ENCODE measurements around the gene ZNF670. TPM values are rescaled to one million over a fixed set of nuclear protein-coding genes. Genes with fewer than 3 reads are reported as not detected.

Gene ZNF670
- polyA plus RNA-seq, 1 donor from 2014 or later = 9.3 TPM

- no peaks in the 10 kb centered on the region for H3K9me2 ChIP-seq (ENCODE audit: insufficient read depth, low read length)
- no peak overlapping the region for H3K4me3 ChIP-seq (ENCODE audit: low read length)
- H3K27me3 ChIP-seq (ENCODE audit: insufficient read depth, low read depth, low read length) = peaks cover 20% of the 10 kb centered on the region
- H3K79me2 ChIP-seq (replicated peaks; ENCODE audit: insufficient read depth, low read length) = no peaks in the 10 kb centered on the region
- no peak overlapping the region for H3K9ac ChIP-seq (ENCODE audit: low read length)
- no peaks in the 10 kb centered on the region for H3K36me3 ChIP-seq (ENCODE audit: insufficient read depth, low read length)
- H2AFZ ChIP-seq (ENCODE audit: low read depth, low read length) = no peak overlapping the region
- no peak overlapping the region for H3K27ac ChIP-seq (ENCODE audit: low read length)
- TF ChIP-seq RAD21 (conservative IDR thresholded peaks at IDR 0.05) (no peak), MXI1 (conservative IDR thresholded peaks at IDR 0.05; ENCODE audit: poor library complexity, severe bottlenecking) (no peak), TAF1 (IDR thresholded peaks at IDR 0.05; ENCODE audit: low read depth) (no peak)
- H4K20me1 ChIP-seq (ENCODE audit: insufficient read depth) = no peaks in the 10 kb centered on the region
- H3K4me2 ChIP-seq (ENCODE audit: low read length) = no peak overlapping the region
- H3F3A ChIP-seq (ENCODE audit: insufficient read depth, low read length, poor library complexity, severe bottlenecking) = no peaks in the 10 kb centered on the region
- H3K9me3 ChIP-seq (ENCODE audit: low read length) = no peaks in the 10 kb centered on the region
Measured at GRCh38 chr1:247114351-247115140, 35.9 kb upstream of the ZNF670 start.

DNA sequence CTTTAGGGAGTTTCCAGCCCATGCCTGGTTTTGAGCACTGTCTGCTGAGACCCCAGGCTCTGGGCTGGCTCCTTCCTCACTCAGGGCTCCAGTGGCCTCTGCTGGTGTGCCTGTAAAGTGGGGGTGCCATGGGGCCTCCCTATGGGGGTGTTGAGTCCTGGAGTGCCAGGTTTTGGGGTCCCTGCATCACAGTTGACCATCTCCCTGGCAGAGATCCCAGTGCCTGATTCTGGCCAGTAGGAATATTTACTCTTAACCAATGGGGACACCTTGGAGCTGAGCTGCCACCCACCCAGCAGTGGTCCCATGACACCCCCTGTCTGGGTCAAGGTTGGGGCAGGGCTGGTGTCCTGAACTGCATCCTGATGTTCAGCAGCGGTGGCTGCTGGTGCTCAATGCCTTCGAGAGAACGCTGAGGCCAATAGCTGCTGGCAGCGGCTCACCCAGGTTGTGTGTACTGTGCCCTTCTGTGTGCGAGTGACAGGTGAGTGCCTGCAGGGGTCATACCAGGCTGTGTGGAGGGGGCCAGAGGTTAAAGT lies 35.2 kb upstream of the ZNF670 start:
- Histone ChIP-seq H3K27ac (ENCODE audit: low read length) (no peak overlapping the region), H3F3A (ENCODE audit: insufficient read depth, low read length, poor library complexity, severe bottlenecking) (no peaks in the 10 kb centered on the region), H3K4me2 (ENCODE audit: low read length) (no peak overlapping the region), H3K9me3 (ENCODE audit: low read length) (no peaks in the 10 kb centered on the region), H3K79me2 (replicated peaks; ENCODE audit: insufficient read depth, low read length) (no peaks in the 10 kb centered on the region), H4K20me1 (ENCODE audit: insufficient read depth) (no peaks in the 10 kb centered on the region), H3K36me3 (ENCODE audit: insufficient read depth, low read length) (no peaks in the 10 kb centered on the region), H2AFZ (ENCODE audit: low read depth, low read length) (no peak overlapping the region), H3K9me2 (ENCODE audit: insufficient read depth, low read length) (no peaks in the 10 kb centered on the region), H3K4me3 (ENCODE audit: low read length) (no peak overlapping the region), H3K27me3 (ENCODE audit: insufficient read depth, low read depth, low read length) (peaks cover 20% of the 10 kb centered on the region), H3K9ac (ENCODE audit: low read length) (no peak overlapping the region)
- TF ChIP-seq CTCF (IDR thresholded peaks at IDR 0.05; ENCODE audit: poor library complexity, severe bottlenecking) (no peak), EP300 (conservative IDR thresholded peaks at IDR 0.05; ENCODE audit: poor library complexity, severe bottlenecking) (no peak), EZH2 (IDR thresholded peaks at IDR 0.05; ENCODE audit: borderline replicate concordance, insufficient read depth, low read length, poor library complexity, severe bottlenecking) (no peak)

GRCh38 chr1:247113094-247113497 lies 34.5 kb upstream of the ZNF670 start:
- H3K9ac ChIP-seq (ENCODE audit: low read length) = no peak overlapping the region
- H3K27me3 ChIP-seq (ENCODE audit: insufficient read depth, low read depth, low read length) = peaks cover 20% of the 10 kb centered on the region
- no peak overlapping the region for H2AFZ ChIP-seq (ENCODE audit: low read depth, low read length)
- H3K9me2 ChIP-seq (ENCODE audit: insufficient read depth, low read length) = no peaks in the 10 kb centered on the region
- no peaks in the 10 kb centered on the region for H3F3A ChIP-seq (ENCODE audit: insufficient read depth, low read length, poor library complexity, severe bottlenecking)
- H3K4me3 ChIP-seq (ENCODE audit: low read length) = no peak overlapping the region
- H3K27ac ChIP-seq (ENCODE audit: low read length) = no peak overlapping the region
- H3K36me3 ChIP-seq (ENCODE audit: insufficient read depth, low read length) = no peaks in the 10 kb centered on the region
- no peaks in the 10 kb centered on the region for H4K20me1 ChIP-seq (ENCODE audit: insufficient read depth)
- no peaks in the 10 kb centered on the region for H3K9me3 ChIP-seq (ENCODE audit: low read length)
- TF ChIP-seq CTCF (IDR thresholded peaks at IDR 0.05; ENCODE audit: poor library complexity, severe bottlenecking) = no peak
- no peak for TF ChIP-seq REST (IDR thresholded peaks at IDR 0.05; ENCODE audit: borderline replicate concordance)
- TF ChIP-seq RAD21 (conservative IDR thresholded peaks at IDR 0.05) = no peak
- H3K79me2 ChIP-seq (replicated peaks; ENCODE audit: insufficient read depth, low read length) = no peaks in the 10 kb centered on the region
- no peak overlapping the region for H3K4me2 ChIP-seq (ENCODE audit: low read length)
